A549 (cell line): Measurements from ENCODE around the gene CARD11. TPM values are rescaled to one million over a fixed set of nuclear protein-coding genes. Genes with fewer than 3 reads are reported as not detected.

Source experiments
- ATAC-seq, 2 experiments: fragments of 200-7000 bp in 1 of 2; fragments of >200 bp in 1 of 2; cut with Nextera tagmentation in 1 of 2; cut with Tn5 transposase in 1 of 2; 3 replicates each; pipeline versions ENCODE4 v1.8.0 to v1.9.1; 2018 to 2020; ENCODE audit warnings: mild to moderate bottlenecking in 1 of 2, moderate library complexity in 1 of 2
- CTCF ChIA-PET: fragments of 300-600 bp; sonication (Branson Sonifier 250); formaldehyde crosslinking; extraction: SDS; loops from one replicate; lab custom pipeline; 2021; ENCODE audit warnings: antibody characterized with exemption, inconsistent platforms; lab: Yijun Ruan, JAX
- POLR2A ChIA-PET: fragments of 350-600 bp; formaldehyde crosslinking; extraction: SDS; loops from one replicate; lab custom pipeline; 2021; ENCODE audit warnings: antibody characterized with exemption, inconsistent platforms; lab: Yijun Ruan, JAX
- DNase-seq, 2 experiments: peaks; one replicate each; pipeline versions ENCODE4 v3.0.0 to v3.0.0-alpha.2; 2011 to 2016; ENCODE audit warnings: low read depth in 1 of 2, low spot score in 1 of 2
- FAIRE-seq: peaks from 2 replicates; lab custom pipeline; 2011; peaks lifted over from hg19 to GRCh38; lab: Jason Lieb, UNC
- H3K27ac ChIP-seq, 2 experiments: fragments of >200 bp; sonication (Bioruptor Twin); formaldehyde crosslinking; 3 replicates each; pipeline ENCODE4 v1.5.1; 2016 to 2017
- H3K4me1 ChIP-seq: fragments of >200 bp; sonication (Bioruptor Twin); formaldehyde crosslinking; 3 replicates; pipeline ENCODE4 v1.6.1; 2016
- H3K4me2 ChIP-seq: fragments of >200 bp; sonication (Bioruptor Twin); formaldehyde crosslinking; 3 replicates; pipeline ENCODE4 v1.6.1; 2016
- H3K4me3 ChIP-seq: fragments of >200 bp; sonication (Bioruptor Twin); formaldehyde crosslinking; 3 replicates; pipeline ENCODE4 v1.5.1; 2016
- H3K9me3 ChIP-seq: fragments of >200 bp; sonication (Bioruptor Twin); formaldehyde crosslinking; 3 replicates; pipeline ENCODE4 v1.6.1; 2016
- CEBPB ChIP-seq, 2 experiments: fragments of >200 bp in 1 of 2; sonication (Bioruptor Twin) in 1 of 2; formaldehyde crosslinking in 1 of 2; IDR thresholded peaks; 2 replicates each; pipeline ENCODE4 v1.6.1; 2012 to 2016
- CTCF ChIP-seq: fragments of >200 bp; sonication (Bioruptor Twin); formaldehyde crosslinking; IDR thresholded peaks from 3 replicates; pipeline ENCODE4 v1.5.1; 2016
- E2F6 ChIP-seq: IDR thresholded peaks from 2 replicates; pipeline ENCODE4 v1.6.1; 2012; ENCODE audit warnings: low read depth, borderline replicate concordance
- ELK1 ChIP-seq: fragments of 150-350 bp; IDR thresholded peaks from 2 replicates; pipeline ENCODE4 v1.6.1; 2014; ENCODE audit warnings: low read depth, mild to moderate bottlenecking, low read length
- EP300 ChIP-seq, 2 experiments: fragments of >200 bp; sonication (Bioruptor Twin); formaldehyde crosslinking; IDR thresholded peaks; 2 replicates in 1 of 2; 3 replicates in 1 of 2; pipeline ENCODE4 v1.6.1; 2016 to 2017
- ESRRA ChIP-seq: fragments of 150-350 bp; IDR thresholded peaks from 2 replicates; pipeline ENCODE4 v1.6.1; 2014; ENCODE audit warnings: mild to moderate bottlenecking, low read length, borderline replicate concordance
- FOSB ChIP-seq: fragments of 250-450 bp; sonication (Bioruptor Pico); IDR thresholded peaks from 2 replicates; pipeline ENCODE4 v1.5.0; 2020; ENCODE audit warnings: mild to moderate bottlenecking, moderate library complexity
- FOSL2 ChIP-seq, 2 experiments: fragments of 450-650 bp in 1 of 2; fragments of >200 bp in 1 of 2; sonication (Bioruptor Twin) in 1 of 2; formaldehyde crosslinking; IDR thresholded peaks; 2 replicates each; pipeline versions ENCODE4 v1.5.0 to v1.6.1; 2016 to 2020; ENCODE audit warnings: mild to moderate bottlenecking in 1 of 2, moderate library complexity in 1 of 2
- FOXS1 ChIP-seq: fragments of 250-450 bp; sonication (Bioruptor Pico); IDR thresholded peaks from 2 replicates; pipeline ENCODE4 v1.5.0; 2020; ENCODE audit warnings: mild to moderate bottlenecking, moderate library complexity
- GATA3 ChIP-seq: IDR thresholded peaks from 2 replicates; pipeline ENCODE4 v1.6.1; 2012; ENCODE audit warnings: borderline replicate concordance
- HDAC2 ChIP-seq: fragments of 200-600 bp; sonication (generic); IDR thresholded peaks from 2 replicates; pipeline ENCODE4 v1.6.1; 2016
- HES2 ChIP-seq: fragments of >200 bp; sonication (Bioruptor Twin); formaldehyde crosslinking; IDR thresholded peaks from 2 replicates; pipeline ENCODE4 v1.6.1; 2016
- HMGXB4 ChIP-seq: fragments of 250-450 bp; sonication (Bioruptor Pico); IDR thresholded peaks from 2 replicates; pipeline ENCODE4 v1.5.0; 2021; ENCODE audit warnings: mild to moderate bottlenecking, moderate library complexity, borderline replicate concordance
- HOXB5 ChIP-seq: fragments of 250-450 bp; sonication (Bioruptor Pico); IDR thresholded peaks from 2 replicates; pipeline ENCODE4 v1.5.0; 2020; ENCODE audit warnings: mild to moderate bottlenecking, moderate library complexity
- JUN ChIP-seq, 2 experiments: fragments of >200 bp; sonication (Bioruptor Twin); formaldehyde crosslinking; IDR thresholded peaks; 2 replicates in 1 of 2; 3 replicates in 1 of 2; pipeline ENCODE4 v1.6.1; 2016 to 2017
- JUNB ChIP-seq: fragments of >200 bp; sonication (Bioruptor Twin); formaldehyde crosslinking; IDR thresholded peaks from 2 replicates; pipeline ENCODE4 v1.6.1; 2016
- MAFK ChIP-seq: fragments of 450-650 bp; IDR thresholded peaks from 2 replicates; pipeline ENCODE4 v1.6.1; 2014; ENCODE audit not compliant: partially characterized antibody
- MAX ChIP-seq: IDR thresholded peaks from 2 replicates; pipeline ENCODE4 v1.6.1; 2012
- NFE2L2 ChIP-seq: fragments of 150-350 bp; conservative IDR thresholded peaks from 2 replicates; pipeline ENCODE4 v1.6.1; 2014; ENCODE audit warnings: low read length
- NR3C1 ChIP-seq: fragments of >200 bp; sonication (Bioruptor Twin); formaldehyde crosslinking; IDR thresholded peaks from 3 replicates; pipeline ENCODE4 v1.6.1; 2017
- PBX3 ChIP-seq: IDR thresholded peaks from 2 replicates; pipeline ENCODE4 v1.6.1; 2012
- PHF8 ChIP-seq: fragments of 200-600 bp; sonication (generic); IDR thresholded peaks from 2 replicates; pipeline ENCODE4 v1.6.1; 2016; ENCODE audit warnings: low read depth, mild to moderate bottlenecking, antibody characterized with exemption, moderate library complexity, borderline replicate concordance
- POLR2A ChIP-seq: IDR thresholded peaks from 2 replicates; pipeline ENCODE4 v1.6.1; 2012; ENCODE audit warnings: mild to moderate bottlenecking, low read length
- POLR2AphosphoS2 ChIP-seq: conservative IDR thresholded peaks from 2 replicates; pipeline ENCODE4 v1.6.1; 2012; ENCODE audit warnings: low read length, improper control_type of control experiment, inconsistent platforms
- RFX5 ChIP-seq: fragments of 450-650 bp; IDR thresholded peaks from 2 replicates; pipeline ENCODE4 v1.7.1; 2014; ENCODE audit warnings: antibody characterized with exemption, mild to moderate bottlenecking, moderate library complexity
- SMC3 ChIP-seq: fragments of >200 bp; sonication (Bioruptor Twin); formaldehyde crosslinking; IDR thresholded peaks from 3 replicates; pipeline ENCODE4 v1.6.1; 2018; ENCODE audit warnings: inconsistent platforms
- TFCP2L1 ChIP-seq: fragments of 250-450 bp; sonication (Bioruptor Pico); IDR thresholded peaks from 2 replicates; pipeline ENCODE4 v1.5.0; 2021; ENCODE audit warnings: mild to moderate bottlenecking
- TP53 ChIP-seq: fragments of 250-450 bp; sonication (Bioruptor Pico); IDR thresholded peaks from 2 replicates; pipeline ENCODE4 v1.5.0; 2021; ENCODE audit warnings: mild to moderate bottlenecking, moderate library complexity
- USF2 ChIP-seq: fragments of 450-650 bp; IDR thresholded peaks from 2 replicates; pipeline ENCODE4 v1.6.1; 2014; ENCODE audit warnings: antibody characterized with exemption
- ZNF302 ChIP-seq: fragments of 250-450 bp; sonication (Bioruptor Pico); IDR thresholded peaks from 2 replicates; pipeline ENCODE4 v1.9.0; 2021; ENCODE audit warnings: inconsistent platforms, mild to moderate bottlenecking, moderate library complexity
- WGBS: methylation state at CpG from one replicate; pipeline ENCODE4 v1.1.6; 2017; ENCODE audit errors: missing lambda C conversion rate; 5-methylcytosine and 5-hydroxymethylcytosine counted together
- polyA plus RNA-seq, 4 experiments: library from polyadenylated mRNA; depleted of rRNA in 3 of 4; stranded (reverse); fragments of >200 nt; fragmentation: RNase III in 1 of 4; extraction: RNeasy Plus Mini Kit Qiagen cat#74134 plus additional on column Dnase treatment in 1 of 4; gene quantifications; 2 replicates in 3 of 4; 3 replicates in 1 of 4; pipeline ENCODE4 v1.2.3, GENCODE V29; 2011 to 2017

The CARD11 gene
- polyA plus RNA-seq, 2 of the 4 experiments (the other 2 are of a cell fraction), result 0.48 to 1.1 TPM

GRCh38 chr7:3028071-3028757 is 15.5 kb downstream of the CARD11 start:
- WGBS, result 26% methylated on average over 12 of the region's 14 CpGs
- DNase-seq (peak; percentile 64 to 79), ATAC-seq (peak; percentile 94 to 97), FAIRE-seq (no peak)
- ChIA-PET POLR2A (no interaction called here), CTCF (interaction anchor here (0.6 kb wide), 2 partner anchors 172 to 905 kb away, joined by 3 read pairs; no protein-coding TSS in a partner anchor)
- H3K4me1 ChIP-seq, result peaks cover 21% of the 10 kb centered on the region
- peaks cover 11% of the 10 kb centered on the region; the same call in 2 of the 3 replicates for H3K9me3 ChIP-seq
- peak overlapping the region; percentile 48 for H3K4me2 ChIP-seq
- H3K27ac ChIP-seq, result peak overlapping the region; percentile 67 to 83
- no peak overlapping the region for H3K4me3 ChIP-seq
- no peak for TF ChIP-seq GATA3
- no peak for TF ChIP-seq RFX5
- TF ChIP-seq FOSL2 (IDR thresholded peaks at IDR 0.05), result peak; percentile 50; the same call in 1 of the 2 replicates
- TF ChIP-seq FOSL2 (CRISPR knock-in tag; IDR thresholded peaks at IDR 0.05), result peak; percentile 68
- no peak for TF ChIP-seq E2F6
- no peak for TF ChIP-seq PBX3
- TF ChIP-seq POLR2A, result no peak
- no peak for TF ChIP-seq ESRRA
- peak; percentile 82 for TF ChIP-seq MAFK
- TF ChIP-seq USF2, result peak; percentile 80
- TF ChIP-seq MAX, result peak; percentile 58
- no peak for TF ChIP-seq HOXB5
- no peak for TF ChIP-seq HMGXB4 (CRISPR knock-in tag)
- TF ChIP-seq TFCP2L1, result no peak
- no peak for TF ChIP-seq CTCF
- no peak for TF ChIP-seq HDAC2
- peak in 1 of 2 experiments; percentile 20; a peak in 2 of 5 replicates for TF ChIP-seq EP300 (IDR thresholded peaks at IDR 0.05)
- TF ChIP-seq TP53 (CRISPR knock-in tag), result no peak
- no peak for TF ChIP-seq POLR2AphosphoS2
- no peak for TF ChIP-seq NFE2L2
- TF ChIP-seq NR3C1, result no peak
- TF ChIP-seq JUN (IDR thresholded peaks at IDR 0.05), result no peak
- no peak for TF ChIP-seq FOSB
- TF ChIP-seq ELK1, result no peak
- TF ChIP-seq SMC3, result no peak
- TF ChIP-seq ZNF302 (CRISPR knock-in tag), result no peak
- TF ChIP-seq PHF8, result no peak
- peak; percentile 52 for TF ChIP-seq JUNB
- no peak for TF ChIP-seq CEBPB (IDR thresholded peaks at IDR 0.05)
- TF ChIP-seq HES2, result no peak
- no peak for TF ChIP-seq FOXS1 (CRISPR knock-in tag)
